ENCODE results near the gene LMAN2.

- TF ChIP-seq TAF1 (IDR thresholded peaks at IDR 0.05; ENCODE audit: low read depth, low read length): no peak
- no peak for TF ChIP-seq POLR2AphosphoS5 (IDR thresholded peaks at IDR 0.05; ENCODE audit: low read depth, low read length)
- TF ChIP-seq SPI1 (IDR thresholded peaks at IDR 0.05; ENCODE audit: low read depth, low read length): no peak
- no peak for TF ChIP-seq POLR2A (IDR thresholded peaks at IDR 0.05; ENCODE audit: low read depth, low read length)
- TF ChIP-seq PAX5 (IDR thresholded peaks at IDR 0.05; ENCODE audit: insufficient read depth, low read length, severe bottlenecking): no peak
- no peak for TF ChIP-seq POU2F2 (IDR thresholded peaks at IDR 0.05; ENCODE audit: low read depth, low read length)
These were observed 31.7 kb upstream of the LMAN2 start for GRCh38 chr5:177383181-177383580.
